ENCODE data around the gene HCN1. TPM values are rescaled to one million over a fixed set of nuclear protein-coding genes. Genes with fewer than 3 reads are reported as not detected.

The HCN1 gene
- total RNA-seq: under 0.01 TPM in 1 of 2 replicates, not detected in the other

DNA sequence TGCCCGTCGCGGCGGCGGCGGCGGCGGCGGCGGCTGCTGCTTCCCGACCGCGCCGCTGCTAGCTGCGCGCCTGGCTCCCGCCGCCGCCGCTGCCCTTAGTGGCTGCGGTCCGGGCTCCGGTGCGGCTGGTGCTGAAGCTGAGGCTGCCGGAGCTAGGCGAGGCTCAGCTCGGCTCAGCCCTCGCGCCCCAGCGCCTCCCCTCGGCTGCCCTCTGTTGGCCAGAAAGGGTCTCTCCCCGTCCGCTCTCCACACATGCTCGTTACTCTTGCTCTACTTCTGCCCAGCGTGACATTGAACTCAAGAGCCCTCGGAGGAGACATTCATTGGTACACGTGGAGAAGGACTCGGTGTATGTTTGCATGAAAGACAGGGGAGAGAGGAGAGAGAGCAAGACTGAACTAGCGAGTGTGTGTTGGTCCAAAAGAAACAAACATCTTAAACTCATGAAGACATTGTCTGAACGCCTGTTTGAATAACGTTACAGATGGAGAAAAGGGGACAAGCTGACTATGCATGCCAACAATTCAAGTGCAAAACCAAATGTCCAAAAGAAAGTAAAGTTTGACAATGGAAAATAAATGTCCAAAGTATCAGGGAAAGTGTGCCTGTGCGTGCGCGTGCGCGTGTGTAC is at the start of gene HCN1:
TSS of gene HCN1 (minus strand) at position 175 of the 631 bp plus-strand sequence.

